Measurements from ENCODE around the gene APLP2. TPM values are rescaled to one million over a fixed set of nuclear protein-coding genes. Genes with fewer than 3 reads are reported as not detected.
A peak's percentile ranks its signal among the peaks of the same experiment; 100 is the strongest.

Gene APLP2
- total and polyA plus RNA-seq, 2 of the 13 experiments (the other 11 are each of a cell fraction or from before 2014, with no cell fraction given), result 315 to 594 TPM

GRCh38 chr11:130068986-130069658, 572 bp upstream of the APLP2 start (continued):
- TF ChIP-seq SAP130 (CRISPR knock-in tag; IDR thresholded peaks at IDR 0.05; ENCODE audit: low read depth), result peak; percentile 59
- TF ChIP-seq MAX (IDR thresholded peaks at IDR 0.05), result peak; percentile 72
- TF ChIP-seq ZBTB4 (CRISPR knock-in tag; IDR thresholded peaks at IDR 0.05; ENCODE audit: borderline replicate concordance), result no peak
- TF ChIP-seq PHB2 (IDR thresholded peaks at IDR 0.05; ENCODE audit: partially characterized antibody), result no peak
- TF ChIP-seq, protein P1, sequence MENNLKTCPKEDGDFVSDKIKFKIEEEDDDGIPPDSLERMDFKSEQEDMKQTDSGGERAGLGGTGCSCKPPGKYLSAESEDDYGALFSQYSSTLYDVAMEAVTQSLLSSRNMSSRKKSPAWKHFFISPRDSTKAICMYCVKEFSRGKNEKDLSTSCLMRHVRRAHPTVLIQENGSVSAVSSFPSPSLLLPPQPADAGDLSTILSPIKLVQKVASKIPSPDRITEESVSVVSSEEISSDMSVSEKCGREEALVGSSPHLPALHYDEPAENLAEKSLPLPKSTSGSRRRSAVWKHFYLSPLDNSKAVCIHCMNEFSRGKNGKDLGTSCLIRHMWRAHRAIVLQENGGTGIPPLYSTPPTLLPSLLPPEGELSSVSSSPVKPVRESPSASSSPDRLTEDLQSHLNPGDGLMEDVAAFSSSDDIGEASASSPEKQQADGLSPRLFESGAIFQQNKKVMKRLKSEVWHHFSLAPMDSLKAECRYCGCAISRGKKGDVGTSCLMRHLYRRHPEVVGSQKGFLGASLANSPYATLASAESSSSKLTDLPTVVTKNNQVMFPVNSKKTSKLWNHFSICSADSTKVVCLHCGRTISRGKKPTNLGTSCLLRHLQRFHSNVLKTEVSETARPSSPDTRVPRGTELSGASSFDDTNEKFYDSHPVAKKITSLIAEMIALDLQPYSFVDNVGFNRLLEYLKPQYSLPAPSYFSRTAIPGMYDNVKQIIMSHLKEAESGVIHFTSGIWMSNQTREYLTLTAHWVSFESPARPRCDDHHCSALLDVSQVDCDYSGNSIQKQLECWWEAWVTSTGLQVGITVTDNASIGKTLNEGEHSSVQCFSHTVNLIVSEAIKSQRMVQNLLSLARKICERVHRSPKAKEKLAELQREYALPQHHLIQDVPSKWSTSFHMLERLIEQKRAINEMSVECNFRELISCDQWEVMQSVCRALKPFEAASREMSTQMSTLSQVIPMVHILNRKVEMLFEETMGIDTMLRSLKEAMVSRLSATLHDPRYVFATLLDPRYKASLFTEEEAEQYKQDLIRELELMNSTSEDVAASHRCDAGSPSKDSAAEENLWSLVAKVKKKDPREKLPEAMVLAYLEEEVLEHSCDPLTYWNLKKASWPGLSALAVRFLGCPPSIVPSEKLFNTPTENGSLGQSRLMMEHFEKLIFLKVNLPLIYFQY (CRISPR knock-in tag; IDR thresholded peaks at IDR 0.05; ENCODE audit: borderline replicate concordance), result no peak
- no peak; the same call in 1 of the 2 replicates for TF ChIP-seq ZMAT3 (CRISPR knock-in tag; conservative IDR thresholded peaks at IDR 0.05)
- no peak for TF ChIP-seq TAF15 (IDR thresholded peaks at IDR 0.05; ENCODE audit: low read depth, low read length, poor library complexity, severe bottlenecking)
- TF ChIP-seq ZNF629 (CRISPR knock-in tag; conservative IDR thresholded peaks at IDR 0.05), result no peak
- no peak for TF ChIP-seq YEATS2 (CRISPR knock-in tag; IDR thresholded peaks at IDR 0.05; ENCODE audit: borderline replicate concordance)
- TF ChIP-seq, protein P2, sequence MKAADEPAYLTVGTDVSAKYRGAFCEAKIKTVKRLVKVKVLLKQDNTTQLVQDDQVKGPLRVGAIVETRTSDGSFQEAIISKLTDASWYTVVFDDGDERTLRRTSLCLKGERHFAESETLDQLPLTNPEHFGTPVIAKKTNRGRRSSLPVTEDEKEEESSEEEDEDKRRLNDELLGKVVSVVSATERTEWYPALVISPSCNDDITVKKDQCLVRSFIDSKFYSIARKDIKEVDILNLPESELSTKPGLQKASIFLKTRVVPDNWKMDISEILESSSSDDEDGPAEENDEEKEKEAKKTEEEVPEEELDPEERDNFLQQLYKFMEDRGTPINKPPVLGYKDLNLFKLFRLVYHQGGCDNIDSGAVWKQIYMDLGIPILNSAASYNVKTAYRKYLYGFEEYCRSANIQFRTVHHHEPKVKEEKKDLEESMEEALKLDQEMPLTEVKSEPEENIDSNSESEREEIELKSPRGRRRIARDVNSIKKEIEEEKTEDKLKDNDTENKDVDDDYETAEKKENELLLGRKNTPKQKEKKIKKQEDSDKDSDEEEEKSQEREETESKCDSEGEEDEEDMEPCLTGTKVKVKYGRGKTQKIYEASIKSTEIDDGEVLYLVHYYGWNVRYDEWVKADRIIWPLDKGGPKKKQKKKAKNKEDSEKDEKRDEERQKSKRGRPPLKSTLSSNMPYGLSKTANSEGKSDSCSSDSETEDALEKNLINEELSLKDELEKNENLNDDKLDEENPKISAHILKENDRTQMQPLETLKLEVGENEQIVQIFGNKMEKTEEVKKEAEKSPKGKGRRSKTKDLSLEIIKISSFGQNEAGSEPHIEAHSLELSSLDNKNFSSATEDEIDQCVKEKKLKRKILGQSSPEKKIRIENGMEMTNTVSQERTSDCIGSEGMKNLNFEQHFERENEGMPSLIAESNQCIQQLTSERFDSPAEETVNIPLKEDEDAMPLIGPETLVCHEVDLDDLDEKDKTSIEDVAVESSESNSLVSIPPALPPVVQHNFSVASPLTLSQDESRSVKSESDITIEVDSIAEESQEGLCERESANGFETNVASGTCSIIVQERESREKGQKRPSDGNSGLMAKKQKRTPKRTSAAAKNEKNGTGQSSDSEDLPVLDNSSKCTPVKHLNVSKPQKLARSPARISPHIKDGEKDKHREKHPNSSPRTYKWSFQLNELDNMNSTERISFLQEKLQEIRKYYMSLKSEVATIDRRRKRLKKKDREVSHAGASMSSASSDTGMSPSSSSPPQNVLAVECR (CRISPR knock-in tag; IDR thresholded peaks at IDR 0.05; ENCODE audit: borderline replicate concordance), result peak; percentile 58; the same call in 1 of the 2 replicates
- no peak for TF ChIP-seq NR2F1 (CRISPR knock-in tag; IDR thresholded peaks at IDR 0.05)
- no peak for TF ChIP-seq RFXANK (CRISPR knock-in tag; IDR thresholded peaks at IDR 0.05)
- peak; percentile 75 for TF ChIP-seq KDM2A (CRISPR knock-in tag; IDR thresholded peaks at IDR 0.05; ENCODE audit: borderline replicate concordance, low read depth)

Measured in HepG2 (cell line).